H1 (cell line): Measurements from ENCODE around the gene YPEL5.

Experiments
- CEBPB ChIP-seq: IDR thresholded peaks from 2 replicates; pipeline ENCODE4 v1.6.1; 2012; ENCODE audit warnings: low read depth, low read length
- CTCF ChIP-seq, 3 experiments: IDR thresholded peaks; 1 replicate in 2 of 3; 2 replicates in 1 of 3; pipeline versions ENCODE4 v1.5.1 to v1.6.1; 2011; ENCODE audit warnings: low read length in 3 of 3, mild to moderate bottlenecking in 3 of 3, inconsistent platforms in 2 of 3, low read depth in 1 of 3, moderate library complexity in 1 of 3; ENCODE audit not compliant: insufficient read depth in 1 of 3; ENCODE audit errors: control extremely low read depth in 1 of 3
- EP300 ChIP-seq, 2 experiments: IDR thresholded peaks; 1 replicate in 1 of 2; 2 replicates in 1 of 2; pipeline ENCODE4 v1.6.1; 2011 to 2012; ENCODE audit warnings: low read depth in 2 of 2, low read length in 2 of 2, mild to moderate bottlenecking in 2 of 2, borderline replicate concordance in 1 of 2, inconsistent platforms in 1 of 2, moderate library complexity in 1 of 2
- EZH2 ChIP-seq: fragments of 200-600 bp; sonication (generic); IDR thresholded peaks from 2 replicates; pipeline ENCODE4 v1.7.1; 2012; ENCODE audit warnings: low read depth, mild to moderate bottlenecking, moderate library complexity, low read length, inconsistent platforms; ENCODE audit not compliant: severe bottlenecking
- HDAC6 ChIP-seq: IDR thresholded peaks from one replicate; pipeline ENCODE4 v1.7.1; 2012; ENCODE audit warnings: low read depth, mild to moderate bottlenecking, inconsistent platforms, low read length, moderate library complexity
- JUN ChIP-seq: IDR thresholded peaks from 2 replicates; pipeline ENCODE4 v1.6.1; 2011; ENCODE audit warnings: low read depth, mild to moderate bottlenecking, improper control_type of control experiment, low read length
- POLR2A ChIP-seq, 2 experiments: IDR thresholded peaks; 1 replicate in 1 of 2; 2 replicates in 1 of 2; pipeline ENCODE4 v1.6.1; 2011; ENCODE audit warnings: low read depth in 2 of 2, low read length in 2 of 2, mild to moderate bottlenecking in 2 of 2; ENCODE audit errors: control extremely low read depth in 1 of 2
- POLR2AphosphoS5 ChIP-seq: IDR thresholded peaks from 2 replicates; pipeline ENCODE4 v1.6.1; 2011; ENCODE audit warnings: low read depth, low read length
- TAF7 ChIP-seq: optimal IDR thresholded peaks from 2 replicates; pipeline ENCODE3; 2011; ENCODE audit warnings: low read depth, mild to moderate bottlenecking, inconsistent platforms, low read length, moderate library complexity, borderline replicate concordance

DNA sequence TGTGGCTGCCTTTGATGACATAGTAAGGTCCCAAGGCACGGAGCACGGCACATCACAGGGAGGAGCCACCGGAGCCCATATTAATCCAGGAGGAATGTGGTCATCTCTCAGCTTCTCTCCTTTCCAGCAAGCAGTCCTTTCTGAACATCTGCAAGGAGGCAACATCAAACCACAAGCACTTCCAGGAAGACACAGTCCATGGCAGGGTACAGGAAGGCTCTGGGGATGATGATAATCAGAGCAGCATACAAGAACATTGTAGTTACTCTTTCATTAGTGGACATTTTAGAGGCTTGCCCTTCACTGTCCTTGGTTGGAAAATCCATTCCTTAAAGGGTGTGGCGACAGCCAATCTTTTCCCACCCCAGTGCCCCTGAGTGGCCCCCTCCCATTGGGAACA lies 31.1 kb downstream of the YPEL5 start:
- TF ChIP-seq CTCF (IDR thresholded peaks at IDR 0.05; ENCODE audit: control extremely low read depth in 1 of 3, insufficient read depth in 1 of 3, low read depth in 1 of 3, low read length in 3 of 3) (no peak), POLR2AphosphoS5 (no peak), HDAC6 (no peak), JUN (no peak), TAF7 (no peak), EZH2 (no peak), EP300 (IDR thresholded peaks at IDR 0.05; ENCODE audit: borderline replicate concordance in 1 of 2, low read depth in 2 of 2, low read length in 2 of 2) (no peak), CEBPB (no peak), POLR2A (IDR thresholded peaks at IDR 0.05; ENCODE audit: control extremely low read depth in 1 of 2, low read depth in 2 of 2, low read length in 2 of 2) (no peak)
